Tibial nerve (tissue), 4 donors: ENCODE measurements around the gene WSB1.

Experiments used
- EP300 ChIP-seq, 2 donors: sonication (generic); formaldehyde crosslinking; IDR thresholded peaks; one replicate each; pipeline ENCODE4 v1.6.1; 2017; ENCODE audit warnings: antibody characterized with exemption in 2 of 2, mild to moderate bottlenecking in 1 of 2
- POLR2A ChIP-seq, 2 donors: fragments of 450-650 bp; IDR thresholded peaks; one replicate each; pipeline ENCODE4 v1.6.1; 2017; ENCODE audit warnings: antibody characterized with exemption in 2 of 2, mild to moderate bottlenecking in 2 of 2, moderate library complexity in 2 of 2
- TF ChIP-seq, protein P1 (sequence below), 5 experiments: fragments of 200-600 bp in 3 of 5; fragments of 450-650 bp in 2 of 5; sonication (generic) in 3 of 5; IDR thresholded peaks; one replicate each; pipeline ENCODE4 v1.5.1; 2016 to 2019; ENCODE audit warnings: antibody characterized with exemption in 5 of 5, mild to moderate bottlenecking in 3 of 5, moderate library complexity in 2 of 5

DNA sequence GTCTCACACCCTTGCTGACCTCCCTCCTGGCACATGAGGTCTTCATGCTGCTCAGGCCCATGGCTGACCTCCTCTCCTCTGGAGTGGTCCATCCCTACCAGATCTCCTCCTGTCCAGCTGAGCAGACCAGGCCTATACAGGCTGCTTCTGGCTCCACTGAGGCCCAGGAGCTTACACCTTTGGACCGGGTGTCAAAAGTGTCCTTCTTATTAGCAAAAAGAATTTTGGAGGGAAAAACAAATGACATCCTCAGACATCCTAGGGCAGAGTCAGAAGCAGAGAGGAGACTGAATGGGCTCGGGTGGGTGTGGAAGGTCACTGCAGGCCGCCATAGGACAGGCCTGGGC lies 38.1 kb downstream of the WSB1 start:
- TF ChIP-seq, protein P1, sequence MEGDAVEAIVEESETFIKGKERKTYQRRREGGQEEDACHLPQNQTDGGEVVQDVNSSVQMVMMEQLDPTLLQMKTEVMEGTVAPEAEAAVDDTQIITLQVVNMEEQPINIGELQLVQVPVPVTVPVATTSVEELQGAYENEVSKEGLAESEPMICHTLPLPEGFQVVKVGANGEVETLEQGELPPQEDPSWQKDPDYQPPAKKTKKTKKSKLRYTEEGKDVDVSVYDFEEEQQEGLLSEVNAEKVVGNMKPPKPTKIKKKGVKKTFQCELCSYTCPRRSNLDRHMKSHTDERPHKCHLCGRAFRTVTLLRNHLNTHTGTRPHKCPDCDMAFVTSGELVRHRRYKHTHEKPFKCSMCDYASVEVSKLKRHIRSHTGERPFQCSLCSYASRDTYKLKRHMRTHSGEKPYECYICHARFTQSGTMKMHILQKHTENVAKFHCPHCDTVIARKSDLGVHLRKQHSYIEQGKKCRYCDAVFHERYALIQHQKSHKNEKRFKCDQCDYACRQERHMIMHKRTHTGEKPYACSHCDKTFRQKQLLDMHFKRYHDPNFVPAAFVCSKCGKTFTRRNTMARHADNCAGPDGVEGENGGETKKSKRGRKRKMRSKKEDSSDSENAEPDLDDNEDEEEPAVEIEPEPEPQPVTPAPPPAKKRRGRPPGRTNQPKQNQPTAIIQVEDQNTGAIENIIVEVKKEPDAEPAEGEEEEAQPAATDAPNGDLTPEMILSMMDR (IDR thresholded peaks at IDR 0.05) = no peak
- TF ChIP-seq EP300 (IDR thresholded peaks at IDR 0.05) (no peak), POLR2A (IDR thresholded peaks at IDR 0.05) (no peak)
